GM11168 (cell line): ENCODE results near the gene SH2D1A.

Source experiments
- in situ Hi-C: fragments of 300-500 bp; cut with MboI; formaldehyde crosslinking; loops from one replicate; pipeline ENCODE4 v1.12.0; 2022; ENCODE audit warnings: low sequenced_read_pairs; ENCODE audit not compliant: unreplicated experiment

The SH2D1A gene

DNA sequence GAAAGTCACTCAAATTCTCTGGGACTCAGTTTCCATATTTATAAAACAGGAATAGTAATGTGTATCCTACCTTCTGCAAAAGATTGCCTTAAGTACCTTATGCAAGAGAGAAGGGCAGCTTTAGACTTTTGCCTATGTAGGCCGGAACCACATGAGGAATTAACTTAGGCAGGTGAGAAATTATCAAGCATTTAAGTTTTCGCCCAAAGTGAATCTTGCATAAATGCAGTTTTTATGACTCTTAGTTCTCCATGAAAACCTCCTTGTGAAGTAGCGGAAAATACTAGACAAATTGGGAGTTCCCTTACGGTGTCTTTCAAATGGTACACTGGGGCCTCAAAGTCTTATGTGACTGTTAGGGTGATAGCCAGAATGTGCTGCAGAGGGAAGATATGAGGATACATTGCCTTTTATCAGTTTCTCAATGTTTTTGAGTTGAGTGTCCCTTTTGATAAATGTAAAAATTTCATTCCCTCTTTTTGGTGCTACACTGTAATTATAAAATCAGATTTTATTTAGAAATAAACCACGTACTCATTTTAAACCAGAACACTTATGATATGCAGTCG, 2.6 kb downstream of the SH2D1A start:
- in situ Hi-C loops: no loop called here

DNA sequence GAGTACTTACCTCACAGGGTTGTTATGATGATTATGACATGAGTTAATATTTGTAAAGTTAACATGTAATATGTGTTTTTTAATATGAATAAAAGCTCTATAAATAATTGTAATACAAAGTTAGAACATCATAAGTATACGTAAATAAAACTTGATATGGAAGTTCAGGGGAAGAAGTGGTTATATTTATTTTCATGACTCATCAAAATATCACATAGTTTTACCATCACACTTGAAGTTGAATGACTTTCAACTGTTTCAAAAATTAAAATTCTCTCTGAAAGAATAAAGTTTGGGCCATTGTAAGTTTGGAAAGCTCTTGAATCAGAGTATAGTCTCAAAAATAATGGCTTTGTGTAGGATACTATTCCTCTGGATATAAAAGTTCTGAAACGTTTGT, 8.3 kb downstream of the SH2D1A start:
- in situ Hi-C loops: no loop called here

DNA sequence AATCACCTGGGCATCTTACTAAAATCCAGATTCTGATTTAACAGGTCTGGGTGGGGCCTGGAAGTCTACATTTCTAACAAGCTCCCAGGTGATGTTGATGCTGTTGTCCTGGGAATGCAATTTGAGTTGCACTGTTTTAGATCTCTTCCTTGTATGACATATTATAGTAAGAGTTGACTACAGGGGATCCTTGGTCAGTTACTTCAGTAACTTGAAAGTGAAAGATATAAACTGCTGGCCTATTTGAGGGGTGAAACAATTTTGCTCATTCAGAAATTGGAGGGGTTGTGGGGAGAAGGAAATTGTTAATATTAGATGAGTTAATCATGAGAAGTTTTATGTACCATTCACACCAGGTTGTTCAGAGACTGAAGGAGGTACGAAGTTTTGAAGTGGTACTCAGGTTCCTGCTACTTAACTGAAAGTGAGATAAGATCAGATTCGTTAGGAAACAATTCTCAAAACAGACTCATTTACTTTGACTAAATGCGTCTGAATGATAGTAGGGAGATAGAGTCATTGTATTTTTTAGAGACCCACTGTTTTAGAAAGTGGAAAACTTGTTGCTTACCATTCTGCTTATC, 12.5 kb downstream of the SH2D1A start:
- in situ Hi-C loops: no loop called here

DNA sequence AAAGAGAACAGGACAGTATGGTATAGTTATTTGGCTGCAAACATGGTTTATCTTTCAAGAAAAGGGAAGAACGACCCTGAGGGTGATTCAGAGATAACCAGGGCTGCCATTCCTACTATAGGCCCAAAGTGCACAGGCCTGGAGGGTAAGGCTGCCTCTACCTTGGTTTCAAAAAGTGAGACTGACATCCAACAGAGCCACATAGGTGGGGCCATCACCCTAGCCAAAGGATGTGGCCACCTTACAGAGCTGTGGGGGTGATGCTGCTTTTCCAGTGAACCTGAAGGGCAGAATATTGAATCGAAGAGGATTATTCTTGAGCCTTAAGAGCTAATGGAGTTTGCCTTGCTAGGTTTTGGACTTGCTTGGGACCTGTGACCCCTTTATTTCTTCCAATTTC, 15.7 kb downstream of the SH2D1A start:
- in situ Hi-C loops: no loop called here

DNA sequence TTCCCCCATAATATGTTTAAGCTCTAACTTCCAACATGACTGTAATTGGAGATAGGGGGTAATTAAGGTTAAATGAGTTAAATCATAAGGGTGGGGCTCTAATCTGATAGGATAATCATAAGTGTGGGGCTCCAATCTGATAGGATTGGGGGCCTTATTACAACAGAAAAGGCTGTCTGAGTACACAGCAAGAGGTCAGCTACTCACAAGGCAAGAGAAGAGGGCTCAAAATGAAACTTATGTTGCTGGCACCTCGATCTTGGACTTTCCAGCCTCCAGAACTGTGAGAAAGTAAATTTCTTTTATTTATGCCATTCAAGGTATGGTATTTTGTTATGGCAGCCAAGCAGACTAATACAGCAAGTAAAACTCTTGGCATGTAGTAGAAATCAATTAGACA, 16.4 kb downstream of the SH2D1A start:
- in situ Hi-C loops: no loop called here

DNA sequence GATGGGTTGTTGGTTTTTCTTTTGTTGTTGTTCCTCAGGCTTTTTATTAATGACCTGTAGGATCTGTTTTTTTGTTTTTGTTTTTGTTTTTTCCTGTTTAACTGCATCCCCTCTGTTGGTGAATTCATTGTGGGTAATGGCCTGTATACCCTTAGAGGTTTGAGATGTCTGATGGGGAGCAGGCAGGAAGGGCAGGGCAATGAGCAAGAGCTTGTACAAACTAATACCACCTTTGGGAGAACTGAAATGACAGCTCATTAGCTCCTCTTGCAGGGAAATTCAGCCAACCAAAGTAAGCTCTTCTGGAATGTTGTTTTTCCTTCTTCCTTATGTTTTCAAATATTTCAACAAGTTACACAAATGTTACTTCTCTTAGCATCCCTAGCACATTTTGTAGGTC, 23.4 kb downstream of the SH2D1A start:
- in situ Hi-C loops: no loop called here

DNA sequence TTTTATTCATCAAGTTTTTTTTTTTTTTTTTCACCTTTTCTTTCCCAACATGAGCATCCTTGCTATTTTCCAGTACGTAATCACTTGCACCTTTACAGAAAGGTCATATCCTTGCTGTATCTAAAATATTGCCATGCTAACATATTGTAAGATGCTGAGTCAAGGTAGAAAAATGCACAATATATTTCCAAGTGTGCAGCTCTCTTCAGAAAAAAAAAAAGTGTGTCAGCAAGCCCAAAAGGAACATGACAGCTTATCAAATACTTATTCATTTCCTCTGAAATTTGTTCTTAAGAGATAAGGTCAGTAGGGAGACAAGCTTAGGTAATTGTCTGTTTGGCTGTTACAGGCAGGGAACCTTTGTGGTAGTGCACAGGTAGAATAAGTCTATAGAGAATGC, 27.0 kb downstream of the SH2D1A start:
- in situ Hi-C loops: no loop called here

DNA sequence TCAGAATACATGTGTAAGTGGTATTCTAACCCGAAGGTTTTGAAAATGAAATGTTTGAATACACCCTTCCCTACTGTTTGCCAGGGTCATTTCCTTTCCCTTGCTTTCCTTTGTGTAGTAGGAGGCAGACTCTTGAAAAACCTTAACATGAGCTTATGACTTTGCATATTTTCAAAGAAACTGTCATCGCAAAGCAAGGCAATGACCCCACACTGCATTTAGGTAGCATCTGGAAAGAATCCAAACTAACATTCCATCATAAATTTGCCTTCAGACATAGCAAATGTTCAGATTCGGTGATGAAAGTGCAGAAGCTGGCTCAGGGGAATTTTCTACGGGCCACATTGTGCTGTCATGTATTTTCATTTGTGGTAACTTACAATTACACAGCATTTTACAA, 32.3 kb downstream of the SH2D1A start:
- in situ Hi-C loops: no loop called here

DNA sequence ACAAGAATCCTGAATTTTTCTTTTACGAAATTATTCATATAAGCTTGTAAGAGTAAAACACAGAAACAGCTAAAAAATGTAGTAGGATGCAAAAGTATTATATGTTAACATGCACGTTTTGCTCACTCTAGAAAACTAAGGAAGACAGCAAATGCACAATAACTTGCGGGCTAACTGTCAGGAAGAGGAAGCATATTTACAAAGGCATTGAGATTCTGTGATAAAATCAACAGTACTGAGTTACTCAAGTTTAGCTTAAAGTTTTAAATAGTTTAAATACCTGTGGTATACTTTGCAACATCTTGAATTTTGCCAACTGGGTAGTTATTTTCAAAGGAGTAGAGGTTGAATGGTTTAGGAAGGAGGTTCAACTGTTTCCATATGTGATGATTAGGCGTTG, 37.0 kb downstream of the SH2D1A start:
- in situ Hi-C loops: no loop called here

DNA sequence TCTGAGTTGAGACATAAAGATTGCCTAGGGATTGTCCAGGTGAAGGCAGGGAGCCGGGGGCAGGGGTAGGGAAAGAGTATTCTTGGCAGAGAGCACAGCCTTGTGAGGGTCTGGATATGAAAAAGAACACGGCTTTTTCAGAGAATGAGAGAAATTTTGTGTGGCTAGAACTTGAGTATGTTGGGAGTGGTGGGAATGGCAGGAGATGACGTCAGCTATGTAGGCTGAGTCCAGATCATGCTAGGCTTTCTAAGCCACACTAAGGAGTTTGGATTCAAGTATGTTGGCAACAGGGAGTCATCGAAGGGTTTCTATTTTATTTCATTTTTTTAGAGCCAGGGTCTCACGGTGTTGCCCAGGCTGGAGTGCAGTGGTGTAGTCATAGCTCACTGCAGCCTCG, 40.0 kb downstream of the SH2D1A start:
- in situ Hi-C loops: no loop called here

DNA sequence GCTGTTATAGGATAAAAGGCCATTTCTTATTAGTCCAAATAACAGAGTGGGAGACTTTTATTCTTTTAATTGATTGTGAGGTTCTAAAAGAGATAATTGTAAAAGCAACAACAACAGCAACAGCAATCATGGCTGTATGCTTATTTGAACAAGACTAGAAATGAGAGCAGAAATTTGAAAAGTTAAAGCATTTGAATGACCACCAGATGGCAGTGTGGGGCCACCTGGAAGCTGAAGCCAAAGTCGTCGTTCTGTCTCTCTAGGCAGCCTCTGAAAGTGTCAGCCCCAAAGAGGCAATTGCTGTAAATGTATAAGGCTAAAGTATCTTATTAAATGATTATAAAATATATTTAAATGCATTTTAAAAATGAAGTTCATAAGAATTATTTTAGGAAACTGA, 42.2 kb downstream of the SH2D1A start:
- in situ Hi-C loops: no loop called here

DNA sequence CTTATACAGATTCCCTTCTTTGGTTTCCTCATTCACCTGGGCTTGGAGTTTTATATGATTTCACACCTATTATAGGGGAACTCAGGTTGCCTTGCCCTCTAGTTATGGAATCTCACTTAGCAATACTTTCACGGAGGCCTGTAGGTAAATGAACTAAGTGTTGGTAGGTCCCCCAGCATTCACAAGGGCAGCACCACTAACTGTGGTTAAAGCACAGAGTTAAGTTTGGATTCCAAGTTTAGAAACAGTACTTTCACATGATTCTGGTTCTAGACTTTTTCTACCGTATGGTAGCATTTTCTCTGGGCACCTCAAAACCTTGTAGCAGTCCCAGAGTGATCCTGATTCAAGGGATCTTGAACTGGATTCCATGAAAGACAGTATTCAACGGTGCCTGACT, 46.4 kb downstream of the SH2D1A start:
- in situ Hi-C loops: no loop called here

DNA sequence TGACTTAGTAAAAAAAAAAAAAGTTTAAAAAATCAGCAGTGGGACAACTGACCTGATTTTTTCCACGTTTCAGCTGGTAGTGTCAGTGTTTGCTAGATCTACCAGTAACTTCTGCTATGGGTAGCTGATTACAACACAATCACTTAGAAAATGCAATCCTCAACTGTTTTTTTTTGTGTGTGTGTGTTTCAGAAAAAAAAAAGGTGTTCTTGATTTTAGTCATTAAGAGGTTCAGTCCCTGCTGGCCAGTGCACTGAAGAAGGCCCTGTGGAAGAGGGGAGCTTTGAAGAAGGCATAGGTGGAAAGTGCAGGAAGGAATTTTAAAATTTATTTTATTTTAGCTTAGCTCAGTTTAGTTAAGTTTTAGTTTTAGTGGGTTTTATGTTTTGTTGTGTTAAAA, 46.9 kb downstream of the SH2D1A start:
- in situ Hi-C loops: no loop called here

DNA sequence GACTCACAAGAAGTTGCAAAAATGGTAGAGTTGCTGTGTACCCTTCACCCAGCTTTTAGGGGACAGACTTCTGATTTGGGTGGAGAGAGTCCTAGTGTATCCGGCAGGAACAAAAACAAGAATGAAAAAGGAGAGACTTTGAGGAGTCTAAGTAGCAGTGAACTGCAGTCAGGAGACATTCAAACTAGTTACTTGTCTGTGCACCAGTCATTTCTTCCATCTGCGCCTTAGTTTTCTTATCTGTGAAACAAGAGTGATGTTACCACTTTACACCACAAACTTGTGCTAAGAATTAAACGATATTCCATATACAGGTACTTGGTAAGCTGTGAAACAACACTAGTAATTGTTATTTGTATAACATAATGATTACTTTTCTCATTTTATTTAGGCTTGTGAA, 47.3 kb downstream of the SH2D1A start:
- in situ Hi-C loops: no loop called here

DNA sequence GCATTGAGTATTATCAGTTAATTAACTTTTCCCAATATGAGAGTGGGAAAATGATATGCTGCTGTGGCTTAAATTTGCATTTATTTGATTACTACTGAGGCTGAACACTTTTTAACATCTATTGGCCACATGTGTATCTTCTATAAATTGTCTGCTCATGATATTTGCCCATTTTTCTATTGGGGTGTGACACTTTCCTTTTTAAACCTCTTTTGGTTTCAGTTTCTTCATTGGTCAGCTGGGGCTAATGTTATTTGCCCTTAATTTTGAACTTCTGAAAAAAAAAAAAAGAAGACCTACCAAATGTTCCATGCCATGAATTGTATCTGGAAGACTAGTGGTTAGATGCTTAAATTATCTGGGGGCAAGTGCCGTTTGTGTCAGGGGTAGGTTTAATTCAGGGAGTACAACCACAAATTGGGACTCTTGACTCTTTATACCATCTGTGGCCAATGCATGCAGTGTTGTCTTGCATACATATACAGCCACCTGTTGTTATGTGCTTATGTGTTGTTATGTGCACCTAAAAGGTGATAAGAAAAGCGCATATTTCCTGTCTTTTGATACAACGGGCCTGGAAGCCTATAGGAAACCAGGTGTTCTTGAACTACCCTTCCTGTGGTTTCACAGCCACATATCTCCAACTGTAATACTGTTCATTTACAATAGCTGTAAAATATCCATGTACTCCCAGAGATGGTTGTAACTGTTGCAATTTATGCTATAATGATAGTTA, 49.0 kb downstream of the SH2D1A start:
- in situ Hi-C loops: no loop called here

DNA sequence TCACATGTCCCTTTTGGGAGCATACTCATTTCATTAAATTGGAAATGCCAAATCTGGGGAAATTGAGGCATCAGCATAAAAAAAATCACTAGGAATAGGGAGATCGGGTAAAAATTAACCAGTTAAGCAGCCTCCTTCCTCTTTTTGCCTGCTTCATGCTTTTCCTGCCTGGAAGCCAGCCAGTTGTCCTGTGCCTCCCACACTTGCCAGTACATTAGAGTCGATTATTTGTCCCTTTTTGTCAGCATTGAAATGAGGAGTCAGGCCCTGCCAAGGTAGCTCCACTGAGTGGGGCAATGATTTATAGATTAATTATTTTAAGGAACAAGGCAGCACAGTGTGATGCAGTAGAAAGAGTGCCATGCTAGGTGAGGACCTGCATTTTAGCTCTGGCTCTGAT, 55.3 kb downstream of the SH2D1A start:
- in situ Hi-C loops: loop anchor here (25.0 kb wide), 1 partner anchor 736 kb away; no protein-coding TSS in a partner anchor

DNA sequence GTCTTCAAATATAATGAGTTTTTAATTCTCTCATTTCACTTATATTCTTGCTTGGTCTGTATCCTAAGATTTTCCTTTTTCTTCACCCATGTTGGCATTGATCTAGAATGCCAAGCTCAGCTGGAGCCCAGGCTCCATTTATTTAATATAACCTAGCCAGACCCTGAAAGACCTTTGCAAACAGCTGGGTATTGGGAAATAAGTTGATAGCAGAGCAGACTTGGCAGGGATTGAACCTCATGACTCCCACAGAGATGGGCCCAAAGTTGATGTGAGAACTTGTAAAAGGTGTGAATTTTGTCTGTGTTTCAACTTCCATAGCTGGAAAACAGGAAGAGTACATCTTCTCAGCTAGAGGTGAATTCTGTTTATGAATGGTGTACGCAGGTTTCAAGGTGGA, 59.5 kb downstream of the SH2D1A start:
- in situ Hi-C loops: loop anchor here (25.0 kb wide), 1 partner anchor 731 kb away; no protein-coding TSS in a partner anchor

DNA sequence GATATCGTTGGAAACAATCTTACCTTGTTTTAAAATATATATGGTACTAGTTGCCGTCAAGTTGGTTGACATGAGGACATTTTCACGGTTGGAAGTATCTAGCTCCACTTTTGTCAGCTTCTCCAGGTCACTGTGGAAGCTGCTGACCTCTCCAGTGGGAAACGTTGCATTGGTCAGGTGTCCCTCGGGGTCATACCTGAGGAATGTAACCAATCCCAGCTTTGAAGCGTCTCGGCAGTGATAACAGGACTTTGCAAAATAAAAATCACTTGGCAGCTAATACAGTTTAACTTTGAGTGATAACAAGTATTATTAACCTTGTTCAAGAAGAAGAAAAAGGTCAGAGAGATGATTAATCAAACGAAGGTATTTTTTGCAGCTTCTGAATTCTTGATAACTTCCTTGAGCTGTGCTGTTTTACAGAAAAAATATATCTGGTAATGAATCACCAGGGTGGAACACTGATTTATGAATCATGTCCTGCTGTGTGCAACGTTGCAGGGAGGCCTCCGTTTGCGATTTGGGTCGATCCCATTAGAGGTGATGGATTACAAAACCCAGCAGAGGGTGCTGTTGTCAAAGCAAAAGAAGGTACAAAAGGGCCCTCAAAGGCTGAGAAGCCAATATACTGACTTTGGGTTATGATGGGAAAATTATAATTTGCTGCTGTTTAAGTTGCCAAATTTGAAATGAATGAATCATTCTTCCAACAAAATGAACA, 60.1 kb downstream of the SH2D1A start:
- in situ Hi-C loops: loop anchor here (25.0 kb wide), 1 partner anchor 731 kb away; no protein-coding TSS in a partner anchor

DNA sequence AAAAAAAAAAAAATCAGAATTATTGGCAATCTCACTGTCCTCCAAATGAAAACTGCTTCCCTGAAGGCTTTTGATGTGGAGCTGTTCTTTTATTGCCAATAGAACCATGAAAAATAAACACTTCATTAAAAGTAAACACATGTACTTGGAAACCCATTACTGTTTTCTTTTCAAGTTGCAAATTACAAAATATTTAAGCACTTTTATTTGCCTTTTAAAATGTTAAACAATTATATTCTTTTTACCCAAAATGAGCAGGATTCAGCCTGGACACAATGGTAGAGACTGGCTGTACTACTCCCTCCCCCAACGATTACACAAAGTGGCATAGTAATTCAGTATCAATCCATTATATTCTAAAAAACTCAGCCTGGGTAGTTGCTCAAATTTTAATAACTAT, 60.9 kb downstream of the SH2D1A start:
- in situ Hi-C loops: loop anchor here (25.0 kb wide), 1 partner anchor 730 kb away; no protein-coding TSS in a partner anchor

DNA sequence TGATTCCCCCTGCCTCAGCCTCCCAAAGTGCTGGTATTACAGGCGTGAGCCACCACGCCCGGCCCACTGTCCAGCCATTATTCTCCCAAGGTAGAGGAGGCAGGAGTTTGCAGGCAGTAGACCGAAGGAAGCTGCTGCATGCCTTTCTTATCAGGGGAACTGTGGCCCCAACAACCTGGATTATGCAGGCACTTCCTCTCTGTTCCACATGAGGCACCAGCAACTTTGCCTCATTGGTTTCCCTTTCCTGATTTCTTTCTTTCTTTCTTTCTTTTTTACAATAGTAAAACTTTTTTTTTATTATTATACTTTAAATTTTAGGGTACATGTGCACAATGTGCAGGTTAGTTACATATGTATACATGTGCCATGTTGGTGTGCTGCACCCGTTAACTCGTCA, 62.0 kb downstream of the SH2D1A start:
- in situ Hi-C loops: loop anchor here (25.0 kb wide), 1 partner anchor 729 kb away; no protein-coding TSS in a partner anchor

DNA sequence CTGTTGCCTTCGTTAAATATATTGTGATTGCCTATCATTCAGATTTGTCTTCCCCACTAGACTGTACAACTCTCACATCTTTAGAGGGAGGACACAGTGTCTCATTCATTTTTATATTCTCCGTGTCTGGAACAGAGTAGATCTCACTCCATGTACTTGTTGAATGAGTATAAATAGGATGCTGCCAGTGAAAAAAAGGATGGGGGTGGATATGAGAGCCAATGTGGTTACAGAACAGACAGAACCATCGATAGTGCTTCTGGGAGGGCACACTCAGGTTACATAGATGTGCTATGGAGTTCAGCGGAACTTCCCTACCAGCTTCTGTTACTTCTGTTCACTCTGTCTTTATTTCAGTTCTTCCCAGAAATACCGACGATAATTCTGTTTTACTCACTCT, 66.9 kb downstream of the SH2D1A start:
- in situ Hi-C loops: loop anchor here (25.0 kb wide), 1 partner anchor 724 kb away; no protein-coding TSS in a partner anchor
